Liver (tissue), 9 donors: ENCODE data around the gene PCP4L1. TPM values are rescaled to one million over a fixed set of nuclear protein-coding genes. Genes with fewer than 3 reads are reported as not detected.

Experiments used
- DNase-seq: peaks from one replicate; pipeline ENCODE4 v3.0.0-alpha.2; 2017; ENCODE audit warnings: low spot score
- H3K27ac ChIP-seq, 2 donors: one replicate each; pipeline ENCODE4 v1.7.0; 2013; ENCODE audit warnings: inconsistent platforms in 2 of 2, low read length in 2 of 2, control low read depth in 1 of 2, low read depth in 1 of 2, mild to moderate bottlenecking in 1 of 2
- H3K27me3 ChIP-seq, 4 donors: one replicate each; pipeline versions ENCODE4 v1.6.1 to v1.7.0; 2013; ENCODE audit warnings: low read length in 3 of 4, inconsistent platforms in 1 of 4, mild to moderate bottlenecking in 1 of 4, moderate library complexity in 1 of 4; ENCODE audit not compliant: control insufficient read depth in 4 of 4, insufficient read depth in 4 of 4
- H3K36me3 ChIP-seq, 4 donors: one replicate each; pipeline versions ENCODE4 v1.6.1 to v1.7.0; 2013; ENCODE audit warnings: low read length in 3 of 4, mild to moderate bottlenecking in 3 of 4, low read depth in 1 of 4, moderate library complexity in 1 of 4; ENCODE audit not compliant: control insufficient read depth in 4 of 4, insufficient read depth in 3 of 4
- H3K4me1 ChIP-seq, 4 donors: one replicate each; pipeline versions ENCODE4 v1.6.1 to v1.7.0; 2013; ENCODE audit warnings: low read length in 3 of 4, mild to moderate bottlenecking in 3 of 4, moderate library complexity in 1 of 4; ENCODE audit not compliant: control insufficient read depth in 4 of 4, insufficient read depth in 4 of 4
- H3K4me3 ChIP-seq, 3 donors: one replicate each; pipeline versions ENCODE4 v1.6.1 to v1.7.0; 2013; ENCODE audit warnings: low read length in 3 of 3, control low read depth in 1 of 3, low read depth in 1 of 3, mild to moderate bottlenecking in 1 of 3
- H3K9ac ChIP-seq, 2 donors: one replicate each; pipeline ENCODE4 v1.7.0; 2013; ENCODE audit warnings: low read length in 2 of 2, mild to moderate bottlenecking in 2 of 2, moderate library complexity in 2 of 2, control low read depth in 1 of 2, low read depth in 1 of 2
- H3K9me3 ChIP-seq, 4 donors: one replicate each; pipeline versions ENCODE4 v1.6.1 to v1.7.0; 2013; ENCODE audit warnings: low read length in 3 of 4; ENCODE audit not compliant: control insufficient read depth in 4 of 4
- EGR1 ChIP-seq, 2 donors: IDR thresholded peaks; 2 replicates each; pipeline ENCODE4 v1.6.1; 2016 to 2018; ENCODE audit warnings: antibody characterized with exemption in 2 of 2, low read depth in 2 of 2
- FOXA1 ChIP-seq: IDR thresholded peaks from 2 replicates; pipeline ENCODE4 v1.6.1; 2016; ENCODE audit warnings: antibody characterized with exemption
- FOXA2 ChIP-seq: IDR thresholded peaks from 2 replicates; pipeline ENCODE4 v1.6.1; 2016; ENCODE audit warnings: antibody characterized with exemption
- HNF4A ChIP-seq, 2 donors: conservative IDR thresholded peaks; 2 replicates each; pipeline ENCODE4 v1.6.1; 2016; ENCODE audit warnings: antibody characterized with exemption in 2 of 2, mild to moderate bottlenecking in 2 of 2
- HNF4G ChIP-seq: IDR thresholded peaks from 2 replicates; pipeline ENCODE4 v1.6.1; 2016; ENCODE audit warnings: antibody characterized with exemption
- JUND ChIP-seq, 2 donors: IDR thresholded peaks; 2 replicates each; pipeline ENCODE4 v1.6.1; 2016; ENCODE audit warnings: antibody characterized with exemption in 2 of 2
- MAX ChIP-seq: IDR thresholded peaks from 2 replicates; pipeline ENCODE4 v1.6.1; 2016; ENCODE audit warnings: antibody characterized with exemption
- NR2F2 ChIP-seq: IDR thresholded peaks from 2 replicates; pipeline ENCODE4 v1.6.1; 2016; ENCODE audit warnings: antibody characterized with exemption
- RAD21 ChIP-seq, 2 donors: IDR thresholded peaks; 2 replicates each; pipeline ENCODE4 v1.6.1; 2016; ENCODE audit warnings: antibody characterized with exemption in 2 of 2, mild to moderate bottlenecking in 2 of 2
- RXRA ChIP-seq, 2 donors: IDR thresholded peaks; 2 replicates each; pipeline ENCODE4 v1.6.1; 2017 to 2018; ENCODE audit warnings: antibody characterized with exemption in 2 of 2, mild to moderate bottlenecking in 1 of 2
- TAF1 ChIP-seq: conservative IDR thresholded peaks from 2 replicates; pipeline ENCODE4 v1.6.1; 2016; ENCODE audit warnings: antibody characterized with exemption, mild to moderate bottlenecking
- YY1 ChIP-seq: IDR thresholded peaks from 2 replicates; pipeline ENCODE4 v1.6.1; 2016; ENCODE audit warnings: antibody characterized with exemption, mild to moderate bottlenecking
- ZBTB33 ChIP-seq: IDR thresholded peaks from 2 replicates; pipeline ENCODE4 v1.6.1; 2016; ENCODE audit warnings: antibody characterized with exemption
- WGBS: extraction: QIAGEN DNeasy Blood & Tissue Kit; methylation state at CpG from one replicate; pipeline ENCODE4 v1.1.7; 2013; 5-methylcytosine and 5-hydroxymethylcytosine counted together
- polyA plus RNA-seq, 2 donors: library from polyadenylated mRNA; stranded (reverse) in 1 of 2; unstranded in 1 of 2; fragments of 200-250 nt in 1 of 2; fragments of >200 nt in 1 of 2; fragmentation: Nextera tagmentation in 1 of 2; extraction: Ambion mirVana in 1 of 2; gene quantifications; one replicate each; pipeline versions ENCODE4 v1.2.1 to v1.2.3, GENCODE V29; 2013 to 2015
- total RNA-seq, 2 donors: library from RNA; depleted of rRNA; stranded (reverse); fragments of >200 nt; gene quantifications; one replicate each; pipeline ENCODE4 v1.2.3, GENCODE V29; 2014
- TF ChIP-seq, protein P1 (sequence below): IDR thresholded peaks from 2 replicates; pipeline ENCODE4 v1.6.1; 2016; ENCODE audit warnings: antibody characterized with exemption, mild to moderate bottlenecking
- TF ChIP-seq, protein P2 (sequence below): IDR thresholded peaks from 2 replicates; pipeline ENCODE4 v1.6.1; 2016; ENCODE audit warnings: antibody characterized with exemption
- TF ChIP-seq, protein P3 (sequence below): fragments of 150-350 bp; IDR thresholded peaks from 2 replicates; pipeline ENCODE4 v1.5.1; 2017; ENCODE audit warnings: improper control_type of control experiment, low read depth, low read length; ENCODE audit not compliant: missing input control
- donor health status: healthy.
- donor health status: healthy.
- donor health status: healthy.
- donor health status: healthy.
- donor health status: healthy.

The PCP4L1 gene
- total and polyA plus RNA-seq, 4 donors: 1.1 to 8.7 (median 5.0) TPM

GRCh38 chr1:161282991-161283390, 24.4 kb downstream of the PCP4L1 start:
- no peak overlapping the region for H3K9ac ChIP-seq
- H3K4me1 ChIP-seq: no peaks in the 10 kb centered on the region
- H3K27me3 ChIP-seq: no peaks in the 10 kb centered on the region
- DNase-seq: no peak
- TF ChIP-seq FOXA2: no peak
- TF ChIP-seq, protein P1, sequence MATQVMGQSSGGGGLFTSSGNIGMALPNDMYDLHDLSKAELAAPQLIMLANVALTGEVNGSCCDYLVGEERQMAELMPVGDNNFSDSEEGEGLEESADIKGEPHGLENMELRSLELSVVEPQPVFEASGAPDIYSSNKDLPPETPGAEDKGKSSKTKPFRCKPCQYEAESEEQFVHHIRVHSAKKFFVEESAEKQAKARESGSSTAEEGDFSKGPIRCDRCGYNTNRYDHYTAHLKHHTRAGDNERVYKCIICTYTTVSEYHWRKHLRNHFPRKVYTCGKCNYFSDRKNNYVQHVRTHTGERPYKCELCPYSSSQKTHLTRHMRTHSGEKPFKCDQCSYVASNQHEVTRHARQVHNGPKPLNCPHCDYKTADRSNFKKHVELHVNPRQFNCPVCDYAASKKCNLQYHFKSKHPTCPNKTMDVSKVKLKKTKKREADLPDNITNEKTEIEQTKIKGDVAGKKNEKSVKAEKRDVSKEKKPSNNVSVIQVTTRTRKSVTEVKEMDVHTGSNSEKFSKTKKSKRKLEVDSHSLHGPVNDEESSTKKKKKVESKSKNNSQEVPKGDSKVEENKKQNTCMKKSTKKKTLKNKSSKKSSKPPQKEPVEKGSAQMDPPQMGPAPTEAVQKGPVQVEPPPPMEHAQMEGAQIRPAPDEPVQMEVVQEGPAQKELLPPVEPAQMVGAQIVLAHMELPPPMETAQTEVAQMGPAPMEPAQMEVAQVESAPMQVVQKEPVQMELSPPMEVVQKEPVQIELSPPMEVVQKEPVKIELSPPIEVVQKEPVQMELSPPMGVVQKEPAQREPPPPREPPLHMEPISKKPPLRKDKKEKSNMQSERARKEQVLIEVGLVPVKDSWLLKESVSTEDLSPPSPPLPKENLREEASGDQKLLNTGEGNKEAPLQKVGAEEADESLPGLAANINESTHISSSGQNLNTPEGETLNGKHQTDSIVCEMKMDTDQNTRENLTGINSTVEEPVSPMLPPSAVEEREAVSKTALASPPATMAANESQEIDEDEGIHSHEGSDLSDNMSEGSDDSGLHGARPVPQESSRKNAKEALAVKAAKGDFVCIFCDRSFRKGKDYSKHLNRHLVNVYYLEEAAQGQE: no peak
- no peak for TF ChIP-seq HNF4G
- TF ChIP-seq TAF1: no peak
- TF ChIP-seq, protein P2, sequence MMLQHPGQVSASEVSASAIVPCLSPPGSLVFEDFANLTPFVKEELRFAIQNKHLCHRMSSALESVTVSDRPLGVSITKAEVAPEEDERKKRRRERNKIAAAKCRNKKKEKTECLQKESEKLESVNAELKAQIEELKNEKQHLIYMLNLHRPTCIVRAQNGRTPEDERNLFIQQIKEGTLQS: no peak
- TF ChIP-seq YY1: no peak
- no peak overlapping the region for H3K27ac ChIP-seq
- no peaks in the 10 kb centered on the region for H3K36me3 ChIP-seq
- WGBS: 99% methylated on average over 1 of the region's 1 CpG
- no peaks in the 10 kb centered on the region for H3K9me3 ChIP-seq
- H3K4me3 ChIP-seq: no peak overlapping the region

GRCh38 chr1:161285113-161285512, 26.6 kb downstream of the PCP4L1 start:
- 96% methylated on average over 2 of the region's 2 CpGs for WGBS
- H3K9ac ChIP-seq: no peak overlapping the region
- TF ChIP-seq RXRA (IDR thresholded peaks at IDR 0.05): no peak
- no peak for TF ChIP-seq NR2F2
- no peak for TF ChIP-seq EGR1 (IDR thresholded peaks at IDR 0.05; ENCODE audit: low read depth in 2 of 2)
- TF ChIP-seq ZBTB33: no peak
- no peak for TF ChIP-seq FOXA1
- no peak for TF ChIP-seq JUND (IDR thresholded peaks at IDR 0.05)
- TF ChIP-seq MAX: no peak
- TF ChIP-seq TAF1: no peak
- TF ChIP-seq, protein P3, sequence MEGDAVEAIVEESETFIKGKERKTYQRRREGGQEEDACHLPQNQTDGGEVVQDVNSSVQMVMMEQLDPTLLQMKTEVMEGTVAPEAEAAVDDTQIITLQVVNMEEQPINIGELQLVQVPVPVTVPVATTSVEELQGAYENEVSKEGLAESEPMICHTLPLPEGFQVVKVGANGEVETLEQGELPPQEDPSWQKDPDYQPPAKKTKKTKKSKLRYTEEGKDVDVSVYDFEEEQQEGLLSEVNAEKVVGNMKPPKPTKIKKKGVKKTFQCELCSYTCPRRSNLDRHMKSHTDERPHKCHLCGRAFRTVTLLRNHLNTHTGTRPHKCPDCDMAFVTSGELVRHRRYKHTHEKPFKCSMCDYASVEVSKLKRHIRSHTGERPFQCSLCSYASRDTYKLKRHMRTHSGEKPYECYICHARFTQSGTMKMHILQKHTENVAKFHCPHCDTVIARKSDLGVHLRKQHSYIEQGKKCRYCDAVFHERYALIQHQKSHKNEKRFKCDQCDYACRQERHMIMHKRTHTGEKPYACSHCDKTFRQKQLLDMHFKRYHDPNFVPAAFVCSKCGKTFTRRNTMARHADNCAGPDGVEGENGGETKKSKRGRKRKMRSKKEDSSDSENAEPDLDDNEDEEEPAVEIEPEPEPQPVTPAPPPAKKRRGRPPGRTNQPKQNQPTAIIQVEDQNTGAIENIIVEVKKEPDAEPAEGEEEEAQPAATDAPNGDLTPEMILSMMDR: no peak
- no peak for TF ChIP-seq YY1
- TF ChIP-seq, protein P1: no peak
- TF ChIP-seq HNF4G: no peak
- TF ChIP-seq RAD21 (IDR thresholded peaks at IDR 0.05): no peak
- TF ChIP-seq HNF4A (conservative IDR thresholded peaks at IDR 0.05): no peak

More at GRCh38 chr1:161285113-161285512, 26.6 kb downstream of the PCP4L1 start:
- no peak for DNase-seq
- H3K27me3 ChIP-seq: no peaks in the 10 kb centered on the region
- no peaks in the 10 kb centered on the region for H3K4me1 ChIP-seq
- no peaks in the 10 kb centered on the region for H3K9me3 ChIP-seq
- no peak overlapping the region for H3K27ac ChIP-seq
- H3K4me3 ChIP-seq: no peak overlapping the region
- no peaks in the 10 kb centered on the region for H3K36me3 ChIP-seq
